Upper lobe of left lung (tissue), 6 donors: Measurements from ENCODE around the gene KCNH1. TPM values are rescaled to one million over a fixed set of nuclear protein-coding genes. Genes with fewer than 3 reads are reported as not detected.

Experiments
- ATAC-seq, 2 donors: fragments of 200-7000 bp; cut with Tn5 transposase; one replicate each; pipeline ENCODE4 v1.9.1; 2022; ENCODE audit warnings: mild to moderate bottlenecking in 2 of 2, moderate library complexity in 2 of 2; ENCODE audit not compliant: low FRiP score in 2 of 2
- DNase-seq, 2 donors: peaks; one replicate each; pipeline ENCODE4 v3.0.0-alpha.2; 2019 to 2020
- H3K27ac ChIP-seq, 4 donors: fragments of 200-600 bp; sonication (generic); one replicate each; pipeline ENCODE4 v1.5.1; 2016 to 2019
- H3K27me3 ChIP-seq, 4 donors: fragments of 200-600 bp; sonication (generic); one replicate each; pipeline ENCODE4 v1.5.1; 2017 to 2019
- H3K36me3 ChIP-seq, 4 donors: fragments of 200-600 bp; sonication (generic); one replicate each; pipeline ENCODE4 v1.5.1; 2016 to 2019
- H3K4me1 ChIP-seq, 4 donors: fragments of 200-600 bp; sonication (generic); one replicate each; pipeline ENCODE4 v1.5.1; 2018 to 2019
- H3K4me3 ChIP-seq, 4 donors: fragments of 200-600 bp; sonication (generic); one replicate each; pipeline ENCODE4 v1.5.1; 2017 to 2019; ENCODE audit warnings: mild to moderate bottlenecking in 2 of 4, moderate library complexity in 1 of 4
- H3K9me3 ChIP-seq, 4 donors: fragments of 200-600 bp; sonication (generic); one replicate each; pipeline ENCODE4 v1.5.1; 2018 to 2019
- EP300 ChIP-seq, 4 donors: sonication (generic); formaldehyde crosslinking; IDR thresholded peaks; one replicate each; pipeline ENCODE4 v1.5.1; 2017; ENCODE audit warnings: antibody characterized with exemption in 4 of 4, control low read depth in 2 of 4
- POLR2A ChIP-seq, 4 donors: fragments of 450-650 bp; IDR thresholded peaks; one replicate each; pipeline ENCODE4 v1.5.1; 2016 to 2017; ENCODE audit warnings: antibody characterized with exemption in 4 of 4, mild to moderate bottlenecking in 2 of 4
- POLR2AphosphoS5 ChIP-seq, 2 donors: sonication (generic); formaldehyde crosslinking; IDR thresholded peaks; one replicate each; pipeline ENCODE4 v1.5.1; 2017; ENCODE audit warnings: antibody characterized with exemption in 2 of 2
- WGBS, 2 donors: methylation state at CpG; one replicate each; pipeline ENCODE4 v1.1.5; 2017 to 2018; 5-methylcytosine and 5-hydroxymethylcytosine counted together
- total RNA-seq, 6 donors: library from RNA; depleted of rRNA in 4 of 6; stranded (reverse); fragments of >200 nt in 4 of 6; gene quantifications; one replicate each; pipeline versions ENCODE4 v1.1.0 to v1.2.1, GENCODE V29; 2016 to 2021
- TF ChIP-seq, protein P1 (sequence below), 6 experiments: fragments of 450-650 bp in 4 of 6; fragments of 200-600 bp in 2 of 6; sonication (generic) in 2 of 6; IDR thresholded peaks; one replicate each; pipeline ENCODE4 v1.5.1; 2016 to 2019; ENCODE audit warnings: antibody characterized with exemption in 6 of 6
- donor health status: DM: no; HTN: no; CAD: no; lungs with moderate emphysema.
- donor health status: DM: no; HTN: yes; CAD: no; lungs with severe emphysema.

Gene KCNH1
- total RNA-seq, 6 donors from 2014 or later: 0.09 TPM; not detected in 5

DNA sequence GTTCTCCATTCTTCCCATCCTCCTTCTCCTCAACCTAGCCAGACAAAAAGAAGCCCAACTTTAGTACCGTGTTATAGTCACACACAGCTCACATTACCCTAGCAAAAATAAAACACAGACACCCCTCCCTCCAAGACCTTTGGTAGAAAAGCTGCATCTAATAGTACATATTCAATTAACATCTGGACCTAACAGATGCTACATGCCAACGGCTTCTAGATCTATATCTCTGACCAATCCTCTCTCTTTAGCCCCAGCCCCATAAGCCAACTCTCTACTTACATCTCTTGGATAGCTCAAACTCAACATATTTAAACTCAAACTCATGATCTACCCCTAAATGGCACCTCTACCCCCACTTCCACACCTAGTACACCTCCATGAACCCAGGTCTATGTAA is 233.1 kb downstream of the KCNH1 start:
- no peak for DNase-seq
- no peak overlapping the region for H3K27ac ChIP-seq
- H3K27me3 ChIP-seq: no peaks in the 10 kb centered on the region
- WGBS, 2 donors: 72 to 81% methylated on average over 2 of the region's 2 CpGs
- H3K9me3 ChIP-seq: no peaks in the 10 kb centered on the region
- TF ChIP-seq POLR2AphosphoS5 (IDR thresholded peaks at IDR 0.05) (no peak), EP300 (IDR thresholded peaks at IDR 0.05) (no peak), POLR2A (IDR thresholded peaks at IDR 0.05) (no peak)
- TF ChIP-seq, protein P1, sequence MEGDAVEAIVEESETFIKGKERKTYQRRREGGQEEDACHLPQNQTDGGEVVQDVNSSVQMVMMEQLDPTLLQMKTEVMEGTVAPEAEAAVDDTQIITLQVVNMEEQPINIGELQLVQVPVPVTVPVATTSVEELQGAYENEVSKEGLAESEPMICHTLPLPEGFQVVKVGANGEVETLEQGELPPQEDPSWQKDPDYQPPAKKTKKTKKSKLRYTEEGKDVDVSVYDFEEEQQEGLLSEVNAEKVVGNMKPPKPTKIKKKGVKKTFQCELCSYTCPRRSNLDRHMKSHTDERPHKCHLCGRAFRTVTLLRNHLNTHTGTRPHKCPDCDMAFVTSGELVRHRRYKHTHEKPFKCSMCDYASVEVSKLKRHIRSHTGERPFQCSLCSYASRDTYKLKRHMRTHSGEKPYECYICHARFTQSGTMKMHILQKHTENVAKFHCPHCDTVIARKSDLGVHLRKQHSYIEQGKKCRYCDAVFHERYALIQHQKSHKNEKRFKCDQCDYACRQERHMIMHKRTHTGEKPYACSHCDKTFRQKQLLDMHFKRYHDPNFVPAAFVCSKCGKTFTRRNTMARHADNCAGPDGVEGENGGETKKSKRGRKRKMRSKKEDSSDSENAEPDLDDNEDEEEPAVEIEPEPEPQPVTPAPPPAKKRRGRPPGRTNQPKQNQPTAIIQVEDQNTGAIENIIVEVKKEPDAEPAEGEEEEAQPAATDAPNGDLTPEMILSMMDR (IDR thresholded peaks at IDR 0.05): no peak
- H3K4me1 ChIP-seq: no peaks in the 10 kb centered on the region
- H3K36me3 ChIP-seq: no peaks in the 10 kb centered on the region
- H3K4me3 ChIP-seq: no peak overlapping the region
- no peak for ATAC-seq

DNA sequence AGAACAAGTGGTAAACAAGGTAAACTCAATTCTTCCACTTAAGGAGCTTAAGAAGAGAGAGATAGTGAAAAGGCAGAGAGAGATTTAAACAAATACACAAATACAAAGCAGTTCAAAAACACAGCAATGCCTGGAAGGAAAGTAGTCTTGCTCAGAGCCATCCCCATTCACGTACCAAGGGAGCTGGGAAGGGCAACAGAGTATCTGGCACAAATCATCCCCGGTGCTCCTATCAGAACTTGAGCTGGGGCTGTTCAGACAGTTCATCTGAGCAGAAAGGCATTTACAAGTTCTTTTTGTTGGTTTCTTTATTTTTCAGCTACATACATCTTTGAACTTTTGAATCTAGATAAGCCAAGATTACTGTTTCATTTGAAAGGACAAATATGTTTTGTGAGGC is 233.9 kb downstream of the KCNH1 start:
- WGBS, 2 donors: 63 to 68% methylated on average over 2 of the region's 2 CpGs
- no peaks in the 10 kb centered on the region for H3K9me3 ChIP-seq

DNA sequence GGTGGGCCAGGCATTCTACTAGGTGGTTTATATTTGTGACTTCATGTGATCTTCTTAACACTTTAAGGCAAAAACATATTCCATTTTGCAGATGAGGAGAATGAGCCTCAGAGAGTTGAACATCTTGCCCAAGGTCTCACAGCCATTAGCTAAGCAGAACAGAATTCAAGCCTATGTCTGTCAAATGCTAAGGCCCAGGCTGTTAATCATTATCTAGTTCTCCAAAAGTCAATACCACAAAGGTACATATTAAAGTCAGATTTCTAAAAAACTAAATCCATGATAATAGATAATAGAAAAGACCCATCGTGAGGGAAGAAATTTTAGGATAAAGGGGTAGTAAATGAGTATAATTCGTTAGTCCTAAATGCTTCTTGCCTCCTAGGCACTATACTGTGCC is 234.3 kb downstream of the KCNH1 start:
- no peak for DNase-seq
- Histone ChIP-seq H3K4me3 (no peak overlapping the region), H3K9me3 (no peaks in the 10 kb centered on the region), H3K27me3 (no peaks in the 10 kb centered on the region), H3K36me3 (no peaks in the 10 kb centered on the region), H3K4me1 (no peaks in the 10 kb centered on the region), H3K27ac (no peak overlapping the region)
- 49 to 57% methylated on average over 2 of the region's 2 CpGs for WGBS, 2 donors
- no peak for TF ChIP-seq POLR2A (IDR thresholded peaks at IDR 0.05)
- TF ChIP-seq POLR2AphosphoS5 (IDR thresholded peaks at IDR 0.05): no peak
- TF ChIP-seq EP300 (IDR thresholded peaks at IDR 0.05): no peak
- TF ChIP-seq, protein P1 (IDR thresholded peaks at IDR 0.05): no peak
- no peak for ATAC-seq

More for the DNA sequence above, 233.9 kb downstream of the KCNH1 start:
- ATAC-seq (no peak), DNase-seq (no peak)
- H3K4me3 ChIP-seq: no peak overlapping the region
- no peak for TF ChIP-seq POLR2A (IDR thresholded peaks at IDR 0.05)
- TF ChIP-seq, protein P1 (IDR thresholded peaks at IDR 0.05): no peak
- TF ChIP-seq POLR2AphosphoS5 (IDR thresholded peaks at IDR 0.05): no peak
- TF ChIP-seq EP300 (IDR thresholded peaks at IDR 0.05): no peak
- H3K36me3 ChIP-seq: no peaks in the 10 kb centered on the region
- no peaks in the 10 kb centered on the region for H3K4me1 ChIP-seq
- no peak overlapping the region for H3K27ac ChIP-seq
- H3K27me3 ChIP-seq: no peaks in the 10 kb centered on the region

DNA sequence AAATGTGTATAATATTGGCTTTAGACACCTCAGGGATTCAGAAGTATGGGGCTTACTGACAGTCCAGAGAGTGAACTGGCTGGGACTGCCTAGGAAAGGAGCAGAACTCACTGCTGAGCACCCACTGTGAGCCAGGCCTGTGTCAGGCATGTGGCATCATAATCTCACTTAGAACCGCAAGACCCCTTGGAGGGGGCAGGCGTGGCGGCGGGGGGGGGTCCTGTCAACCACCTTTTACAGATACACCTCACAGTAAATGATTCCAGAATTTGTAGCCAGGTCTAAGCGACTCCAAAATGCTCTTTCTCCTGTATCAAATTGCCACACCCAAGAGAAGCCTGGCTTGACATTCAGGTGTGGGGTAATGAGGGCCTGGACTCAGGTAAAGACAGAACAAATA is 235.5 kb downstream of the KCNH1 start:
- TF ChIP-seq, protein P1 (IDR thresholded peaks at IDR 0.05): no peak
- TF ChIP-seq POLR2AphosphoS5 (IDR thresholded peaks at IDR 0.05) (no peak), EP300 (IDR thresholded peaks at IDR 0.05) (no peak), POLR2A (IDR thresholded peaks at IDR 0.05) (no peak)
- 85 to 98% methylated on average over 4 to 5 of the region's 5 CpGs for WGBS, 2 donors
- peak in 1 of 2 donors; percentile 49 for DNase-seq

DNA sequence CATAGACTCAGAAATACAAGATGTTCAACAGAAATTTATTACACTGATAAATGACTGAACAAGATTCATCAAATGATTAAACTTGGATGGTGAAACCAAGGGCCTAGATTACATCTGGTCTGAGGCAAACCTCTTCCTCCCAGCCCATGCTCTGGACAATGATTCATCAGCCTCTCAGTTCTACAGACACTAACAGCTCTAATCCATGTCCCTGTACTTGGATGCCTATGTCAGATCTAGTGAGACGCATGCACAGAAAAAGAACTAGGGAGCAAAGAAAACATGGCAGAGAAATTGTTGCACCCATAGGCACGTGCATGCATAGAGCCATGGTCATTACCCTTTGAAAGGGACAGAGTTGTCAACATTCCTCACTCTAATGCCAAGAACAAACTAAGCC is 250.1 kb downstream of the KCNH1 start:
- no peak for DNase-seq
- WGBS, 2 donors: 58 to 69% methylated on average over 2 of the region's 2 CpGs

More for the DNA sequence above, 235.5 kb downstream of the KCNH1 start:
- Histone ChIP-seq H3K36me3 (no peaks in the 10 kb centered on the region), H3K9me3 (peaks cover 0 to 4% (median 2%) of the 10 kb centered on the region in 4 donors), H3K27me3 (no peaks in the 10 kb centered on the region), H3K4me1 (no peaks in the 10 kb centered on the region), H3K4me3 (no peak overlapping the region), H3K27ac (no peak overlapping the region)
- no peak for ATAC-seq

More for the DNA sequence above, 250.1 kb downstream of the KCNH1 start:
- no peak overlapping the region for H3K4me3 ChIP-seq
- no peak for ATAC-seq
- H3K27ac ChIP-seq: no peak overlapping the region
- H3K4me1 ChIP-seq: no peaks in the 10 kb centered on the region
- H3K9me3 ChIP-seq: no peaks in the 10 kb centered on the region
- H3K27me3 ChIP-seq: no peaks in the 10 kb centered on the region
- no peak for TF ChIP-seq POLR2A (IDR thresholded peaks at IDR 0.05)
- no peak for TF ChIP-seq POLR2AphosphoS5 (IDR thresholded peaks at IDR 0.05)
- no peak for TF ChIP-seq EP300 (IDR thresholded peaks at IDR 0.05)
- TF ChIP-seq, protein P1 (IDR thresholded peaks at IDR 0.05): no peak
- H3K36me3 ChIP-seq: no peaks in the 10 kb centered on the region
